Naive thymus-derived CD4-positive, alpha-beta T cell (primary cell): ENCODE results near the gene PTGFRN. TPM values are rescaled to one million over a fixed set of nuclear protein-coding genes. Genes with fewer than 3 reads are reported as not detected.
"Not testable (repeated sequence)": the region's sequence is repeated elsewhere in the genome, so short reads cannot be mapped to it uniquely, and the experiment has no call there.

Source experiments
- ATAC-seq: fragments of 150-1000 bp; cut with Tn5 transposase; 2 replicates; pipeline ENCODE4 v1.10.0; 2021; ENCODE audit warnings: mild to moderate bottlenecking, moderate library complexity
- CTCF ChIA-PET: fragments of 350-600 bp; sonication (Branson Sonifier 250); formaldehyde crosslinking; loops from one replicate; lab custom pipeline; 2021; ENCODE audit warnings: antibody characterized with exemption; lab: Charles Lee
- POLR2A ChIA-PET: fragments of 350-600 bp; sonication (Branson Sonifier 250); formaldehyde crosslinking; loops from one replicate; lab custom pipeline; 2021; ENCODE audit warnings: antibody characterized with exemption, inconsistent platforms; lab: Charles Lee
- DNase-seq, 9 donors: peaks; one replicate each; pipeline versions ENCODE4 v3.0.0 to v3.0.0-alpha.2; 2020 to 2022; ENCODE audit warnings: mixed read lengths in 1 of 9
- H3K27ac ChIP-seq: one replicate; pipeline ENCODE4 v1.7.0; 2013; ENCODE audit warnings: mild to moderate bottlenecking, low read depth, low read length, moderate library complexity
- H3K27me3 ChIP-seq, 2 donors: one replicate each; pipeline ENCODE4 v1.7.0; 2013; ENCODE audit warnings: low read length in 2 of 2, mild to moderate bottlenecking in 2 of 2, moderate library complexity in 2 of 2; ENCODE audit not compliant: control insufficient read depth in 2 of 2, insufficient read depth in 2 of 2
- H3K36me3 ChIP-seq, 3 experiments: 1 replicate in 2 of 3; 2 replicates in 1 of 3; pipeline ENCODE4 v1.7.0; 2013; ENCODE audit warnings: low read length in 3 of 3, mild to moderate bottlenecking in 3 of 3, moderate library complexity in 1 of 3; ENCODE audit not compliant: insufficient read depth in 3 of 3, control insufficient read depth in 2 of 3
- H3K4me1 ChIP-seq, 2 donors: one replicate each; pipeline ENCODE4 v1.7.0; 2013; ENCODE audit warnings: low read length in 2 of 2, mild to moderate bottlenecking in 2 of 2, moderate library complexity in 1 of 2; ENCODE audit not compliant: control insufficient read depth in 2 of 2, insufficient read depth in 2 of 2
- H3K4me3 ChIP-seq: 2 replicates; pipeline ENCODE4 v1.7.0; 2013; ENCODE audit warnings: mild to moderate bottlenecking, low read length
- H3K9me3 ChIP-seq, 3 experiments: 1 replicate in 2 of 3; 2 replicates in 1 of 3; pipeline ENCODE4 v1.7.0; 2013; ENCODE audit warnings: low read length in 3 of 3; ENCODE audit not compliant: control insufficient read depth in 2 of 3
- H3K27ac Mint-ChIP-seq, 9 donors: one replicate each; pipeline ENCODE4 v1.8.0; 2020 to 2022; ENCODE audit warnings: mixed read lengths in 9 of 9, mild to moderate bottlenecking in 8 of 9, moderate library complexity in 5 of 9, inconsistent platforms in 2 of 9
- H3K27me3 Mint-ChIP-seq, 5 donors: one replicate each; pipeline ENCODE4 v1.8.0; 2021 to 2022; ENCODE audit warnings: mixed read lengths in 5 of 5, mild to moderate bottlenecking in 1 of 5
- H3K36me3 Mint-ChIP-seq, 5 donors: one replicate each; pipeline ENCODE4 v1.8.0; 2020 to 2022; ENCODE audit warnings: mixed read lengths in 5 of 5, mild to moderate bottlenecking in 3 of 5, inconsistent platforms in 1 of 5
- H3K4me1 Mint-ChIP-seq, 7 donors: one replicate each; pipeline ENCODE4 v1.8.0; 2020 to 2022; ENCODE audit warnings: mixed read lengths in 7 of 7, mild to moderate bottlenecking in 3 of 7, inconsistent platforms in 1 of 7
- H3K4me3 Mint-ChIP-seq, 10 donors: one replicate each; pipeline ENCODE4 v1.8.0; 2020 to 2022; ENCODE audit warnings: mild to moderate bottlenecking in 10 of 10, mixed read lengths in 10 of 10, moderate library complexity in 6 of 10, inconsistent platforms in 2 of 10
- H3K9me3 Mint-ChIP-seq, 11 donors: one replicate each; pipeline ENCODE4 v1.8.0; 2020 to 2022; ENCODE audit warnings: mixed read lengths in 11 of 11, mild to moderate bottlenecking in 4 of 11, inconsistent platforms in 1 of 11, moderate library complexity in 1 of 11
- intact Hi-C, 2 donors: fragments of 100-400 bp; cut with micrococcal nuclease; formaldehyde crosslinking; loops; one replicate each; pipeline ENCODE4 v1.15.1; 2023
- polyA plus RNA-seq, 2 donors: library from polyadenylated mRNA; unstranded; fragments of 300-500 nt; fragmentation: Illumina TruSeq; gene quantifications; one replicate each; pipeline ENCODE4 v1.2.3, GENCODE V29; 2021
- total RNA-seq, 6 experiments: library from RNA in 5 of 6; stranded (reverse) in 5 of 6; gene quantifications; 1 replicate in 5 of 6; 2 replicates in 1 of 6; pipeline ENCODE4 v1.2.3 and lab custom pipeline; 2021 to 2026

PTGFRN gene
- total and polyA plus RNA-seq, 7 experiments from 2014 or later = 0.22 to 5.6 (median 1.2) TPM

- no peaks in the 10 kb centered on the region for H3K9me3 ChIP-seq
- no peaks in the 10 kb centered on the region for H3K27me3 ChIP-seq
- Mint-ChIP-seq H3K27me3 (no peaks in the 10 kb centered on the region), H3K36me3 (peaks cover 0 to 3% (median 0%) of the 10 kb centered on the region in 5 donors), H3K27ac (peak overlapping the region in 8 of 9 donors; percentile 21 to 82 (median 52)), H3K4me1 (peaks cover 14 to 28% (median 24%) of the 10 kb centered on the region in 7 donors), H3K4me3 (peak overlapping the region in 4 of 10 donors; percentile 4 to 40 (median 19)), H3K9me3 (no peaks in the 10 kb centered on the region)
- peaks cover 20 to 22% of the 10 kb centered on the region in 2 donors for H3K4me1 ChIP-seq
- POLR2A ChIA-PET = interaction anchor here (0.6 to 1.5 kb wide), 7 partner anchors 19 to 196 kb away, joined by 3 to 5 read pairs (median 3); partner anchors contain the start of gene TTF2
- DNase-seq (peak in 5 of 9 donors; percentile 34 to 46 (median 39)), ATAC-seq (peak; percentile 58)
- H3K36me3 ChIP-seq = no peaks in the 10 kb centered on the region
- no peak overlapping the region for H3K27ac ChIP-seq
- CTCF ChIA-PET = interaction anchor here (0.9 to 2.9 kb wide), 16 partner anchors 8 to 197 kb away, joined by 3 to 24 read pairs (median 4); no protein-coding TSS in a partner anchor
- H3K4me3 ChIP-seq = no peak overlapping the region
- intact Hi-C loops = loop anchor here (1.0 to 5.0 kb wide), 11 partner anchors 20 to 362 kb away; partner anchors contain the start of gene CD58 (in 1 of the 2)
Measured at GRCh38 chr1:116934586-116935207, 25.0 kb downstream of the PTGFRN start.

GRCh38 chr1:116938216-116938615, 28.5 kb downstream of the PTGFRN start:
- ATAC-seq = no peak
- DNase-seq = no peak
- peaks cover 16 to 17% of the 10 kb centered on the region in 2 donors for H3K4me1 ChIP-seq
- Mint-ChIP-seq H3K27ac (no peak overlapping the region), H3K4me3 (no peak overlapping the region), H3K4me1 (peaks cover 17 to 34% (median 28%) of the 10 kb centered on the region in 7 donors), H3K9me3 (no peaks in the 10 kb centered on the region), H3K27me3 (no peaks in the 10 kb centered on the region), H3K36me3 (peaks cover 0 to 3% (median 0%) of the 10 kb centered on the region in 5 donors)
- H3K4me3 ChIP-seq = no peak overlapping the region
- H3K27me3 ChIP-seq = no peaks in the 10 kb centered on the region
- POLR2A ChIA-PET = no interaction called here
- H3K36me3 ChIP-seq = no peaks in the 10 kb centered on the region
- no peak overlapping the region for H3K27ac ChIP-seq
- no peaks in the 10 kb centered on the region for H3K9me3 ChIP-seq
- intact Hi-C loops = loop anchor here in 1 of 2 donors (5.0 kb wide), 1 partner anchor 366 kb away; the partner anchor contains the start of gene CD58
- CTCF ChIA-PET = no interaction called here

- H3K4me3 ChIP-seq, H3K4me1 ChIP-seq, DNase-seq, H3K27me3 Mint-ChIP-seq, H3K27me3 ChIP-seq, H3K9me3 Mint-ChIP-seq, H3K9me3 ChIP-seq, H3K4me3 Mint-ChIP-seq, H3K36me3 ChIP-seq, H3K36me3 Mint-ChIP-seq, ATAC-seq, POLR2A ChIA-PET, H3K27ac ChIP-seq: not testable (repeated sequence)
- CTCF ChIA-PET = interaction anchor here (1.7 kb wide), 1 partner anchor 86 kb away, joined by 3 read pairs; no protein-coding TSS in a partner anchor
- intact Hi-C loops = loop anchor here in 1 of 2 donors (5.0 kb wide), 1 partner anchor 368 kb away; the partner anchor contains the start of gene CD58
- Mint-ChIP-seq H3K27ac (peak overlapping the region in 1 of 9 donors; percentile 10), H3K4me1 (peaks cover 6 to 31% (median 15%) of the 10 kb centered on the region in 7 donors)
Measured at GRCh38 chr1:116939780-116940543, 30.2 kb downstream of the PTGFRN start.

- Mint-ChIP-seq H3K9me3 (no peaks in the 10 kb centered on the region), H3K27ac (no peak overlapping the region), H3K36me3 (peaks cover 0 to 8% (median 0%) of the 10 kb centered on the region in 5 donors), H3K4me3 (no peak overlapping the region), H3K4me1 (peaks cover 8 to 39% (median 23%) of the 10 kb centered on the region in 7 donors), H3K27me3 (no peaks in the 10 kb centered on the region)
- no peaks in the 10 kb centered on the region for H3K36me3 ChIP-seq
- H3K27me3 ChIP-seq = no peaks in the 10 kb centered on the region
- no peak for ATAC-seq
- no peak overlapping the region for H3K4me3 ChIP-seq
- intact Hi-C loops = no loop called here
- peaks cover 0 to 3% of the 10 kb centered on the region in 2 donors for H3K4me1 ChIP-seq
- ChIA-PET CTCF (interaction anchor here (1.7 kb wide), 1 partner anchor 87 kb away, joined by 3 read pairs; no protein-coding TSS in a partner anchor), POLR2A (interaction anchor here (0.7 to 1.8 kb wide), 2 partner anchors 119 to 802 kb away, joined by 3 to 4 read pairs; partner anchors contain the start of gene TTF2)
- no peak overlapping the region for H3K27ac ChIP-seq
- H3K9me3 ChIP-seq = no peaks in the 10 kb centered on the region
- DNase-seq = no peak
Measured at GRCh38 chr1:116940814-116941599, 31.3 kb downstream of the PTGFRN start.

- H3K4me1 ChIP-seq = peaks cover 0 to 3% of the 10 kb centered on the region in 2 donors
- intact Hi-C loops = no loop called here
- no peak overlapping the region for H3K27ac Mint-ChIP-seq
- H3K36me3 ChIP-seq = no peaks in the 10 kb centered on the region
- no peaks in the 10 kb centered on the region for H3K9me3 ChIP-seq
- peaks cover 0 to 8% (median 0%) of the 10 kb centered on the region in 5 donors for H3K36me3 Mint-ChIP-seq
- DNase-seq = no peak
- no peaks in the 10 kb centered on the region for H3K27me3 Mint-ChIP-seq
- CTCF ChIA-PET = no interaction called here
- H3K4me3 ChIP-seq = no peak overlapping the region
- POLR2A ChIA-PET = interaction anchor here (0.7 to 1.8 kb wide), 2 partner anchors 118 to 803 kb away, joined by 3 to 4 read pairs; partner anchors contain the start of gene TTF2
- H3K27me3 ChIP-seq = no peaks in the 10 kb centered on the region
- H3K4me3 Mint-ChIP-seq = no peak overlapping the region
- no peak overlapping the region for H3K27ac ChIP-seq
- H3K9me3 Mint-ChIP-seq = no peaks in the 10 kb centered on the region
- H3K4me1 Mint-ChIP-seq = peaks cover 8 to 43% (median 28%) of the 10 kb centered on the region in 7 donors
- no peak for ATAC-seq
Measured at GRCh38 chr1:116941670-116942069, 32.0 kb downstream of the PTGFRN start.
